WTC11 (cell line): ENCODE results near the gene MPDZ. TPM values are rescaled to one million over a fixed set of nuclear protein-coding genes. Genes with fewer than 3 reads are reported as not detected.

Experiments
- ATAC-seq: fragments of 200-7000 bp; cut with Tn5 transposase; 2 replicates; pipeline ENCODE4 v1.10.0; 2021; ENCODE audit warnings: mild to moderate bottlenecking, moderate library complexity
- CTCF ChIA-PET: fragments of 300-600 bp; sonication (Branson Sonifier 250); formaldehyde crosslinking; loops from one replicate; lab custom pipeline; 2021; ENCODE audit warnings: antibody characterized with exemption; lab: Charles Lee
- POLR2A ChIA-PET: fragments of 350-600 bp; sonication (Branson Sonifier 250); formaldehyde crosslinking; loops from one replicate; lab custom pipeline; 2021; ENCODE audit warnings: antibody characterized with exemption; lab: Charles Lee
- DNase-seq: peaks from one replicate; pipeline ENCODE4 v3.0.0; 2021; ENCODE audit warnings: low spot score
- H3K27ac Mint-ChIP-seq: 2 replicates; pipeline ENCODE4 v1.8.0; 2021; ENCODE audit warnings: mixed read lengths
- H3K27me3 Mint-ChIP-seq: 2 replicates; pipeline ENCODE4 v1.8.0; 2021; ENCODE audit warnings: low read depth, mild to moderate bottlenecking, moderate library complexity, mixed read lengths
- H3K36me3 Mint-ChIP-seq: 2 replicates; pipeline ENCODE4 v1.8.0; 2021; ENCODE audit warnings: mixed read lengths
- H3K4me1 Mint-ChIP-seq: 2 replicates; pipeline ENCODE4 v1.8.0; 2022; ENCODE audit warnings: mixed read lengths
- H3K4me3 Mint-ChIP-seq: 2 replicates; pipeline ENCODE4 v1.8.0; 2021; ENCODE audit warnings: mild to moderate bottlenecking, moderate library complexity, mixed read lengths
- H3K9me3 Mint-ChIP-seq: 2 replicates; pipeline ENCODE4 v1.8.0; 2021; ENCODE audit warnings: mixed read lengths
- CREB1 ChIP-seq: sonication (generic); formaldehyde crosslinking; IDR thresholded peaks from 2 replicates; pipeline ENCODE4 v1.8.0; 2023; ENCODE audit warnings: mild to moderate bottlenecking, missing genetic modification reagents
- E2F4 ChIP-seq: sonication (generic); formaldehyde crosslinking; IDR thresholded peaks from 2 replicates; pipeline ENCODE4 v1.8.1; 2022; ENCODE audit warnings: low read depth, mild to moderate bottlenecking, moderate library complexity, missing genetic modification reagents, borderline replicate concordance
- ESRRA ChIP-seq: sonication (generic); formaldehyde crosslinking; IDR thresholded peaks from 2 replicates; pipeline ENCODE4 v1.8.1; 2022; ENCODE audit warnings: mild to moderate bottlenecking, missing genetic modification reagents, borderline replicate concordance
- FOXP1 ChIP-seq: sonication (generic); formaldehyde crosslinking; IDR thresholded peaks from 2 replicates; pipeline ENCODE4 v1.8.0; 2022; ENCODE audit warnings: missing genetic modification reagents, mild to moderate bottlenecking, moderate library complexity, borderline replicate concordance
- GABPB1 ChIP-seq: sonication (generic); formaldehyde crosslinking; IDR thresholded peaks from 2 replicates; pipeline ENCODE4 v1.8.1; 2023; ENCODE audit warnings: mild to moderate bottlenecking, missing genetic modification reagents
- MAX ChIP-seq: sonication (generic); formaldehyde crosslinking; IDR thresholded peaks from 2 replicates; pipeline ENCODE4 v1.8.0; 2022; ENCODE audit warnings: mild to moderate bottlenecking, missing genetic modification reagents
- MXD4 ChIP-seq: fragments of 250-450 bp; sonication (Bioruptor Pico); IDR thresholded peaks from 2 replicates; pipeline ENCODE4 v1.8.0; 2021; ENCODE audit warnings: mild to moderate bottlenecking, moderate library complexity, borderline replicate concordance
- NR2C2 ChIP-seq: sonication (generic); formaldehyde crosslinking; IDR thresholded peaks from 2 replicates; pipeline ENCODE4 v1.8.0; 2022; ENCODE audit warnings: mild to moderate bottlenecking, missing genetic modification reagents
- OVOL2 ChIP-seq: fragments of 250-450 bp; sonication (Bioruptor Pico); IDR thresholded peaks from 2 replicates; pipeline ENCODE4 v1.9.0; 2021; ENCODE audit warnings: mild to moderate bottlenecking, borderline replicate concordance
- PREB ChIP-seq: sonication (generic); formaldehyde crosslinking; IDR thresholded peaks from 2 replicates; pipeline ENCODE4 v1.8.1; 2022; ENCODE audit warnings: mild to moderate bottlenecking, missing genetic modification reagents, moderate library complexity, borderline replicate concordance
- RELA ChIP-seq: sonication (generic); formaldehyde crosslinking; IDR thresholded peaks from 2 replicates; pipeline ENCODE4 v1.8.1; 2022; ENCODE audit warnings: missing genetic modification reagents, mild to moderate bottlenecking, borderline replicate concordance
- SMAD3 ChIP-seq: sonication (generic); formaldehyde crosslinking; IDR thresholded peaks from 2 replicates; pipeline ENCODE4 v1.8.0; 2022; ENCODE audit warnings: missing genetic modification reagents, mild to moderate bottlenecking, borderline replicate concordance
- SMAD4 ChIP-seq: sonication (generic); formaldehyde crosslinking; IDR thresholded peaks from 2 replicates; pipeline ENCODE4 v1.8.0; 2022; ENCODE audit warnings: mild to moderate bottlenecking, missing genetic modification reagents
- TEAD1 ChIP-seq: sonication (generic); formaldehyde crosslinking; IDR thresholded peaks from 2 replicates; pipeline ENCODE4 v1.8.0; 2022; ENCODE audit warnings: mild to moderate bottlenecking, missing genetic modification reagents
- ZBTB21 ChIP-seq: sonication (generic); formaldehyde crosslinking; IDR thresholded peaks from 2 replicates; pipeline ENCODE4 v1.8.1; 2023; ENCODE audit warnings: mild to moderate bottlenecking, missing genetic modification reagents, borderline replicate concordance
- ZNF219 ChIP-seq: sonication (generic); formaldehyde crosslinking; IDR thresholded peaks from 2 replicates; pipeline ENCODE4 v1.8.0; 2023; ENCODE audit warnings: missing genetic modification reagents, mild to moderate bottlenecking, borderline replicate concordance
- ZNF423 ChIP-seq: fragments of 250-450 bp; sonication (Bioruptor Pico); IDR thresholded peaks from 2 replicates; pipeline ENCODE4 v2.1.2; 2022; ENCODE audit warnings: mild to moderate bottlenecking, moderate library complexity
- total RNA-seq: library from RNA; stranded (reverse); gene quantifications from 3 replicates; pipeline ENCODE4 v1.2.3, GENCODE V29; 2021
- TF ChIP-seq, protein P1 (sequence below): sonication (generic); formaldehyde crosslinking; IDR thresholded peaks from 2 replicates; pipeline ENCODE4 v1.8.0; 2022; ENCODE audit warnings: mild to moderate bottlenecking, missing genetic modification reagents
- TF ChIP-seq, protein P2 (sequence below): fragments of 250-450 bp; sonication (Bioruptor Pico); IDR thresholded peaks from 2 replicates; pipeline ENCODE4 v1.9.0; 2021; ENCODE audit warnings: moderate library complexity, mild to moderate bottlenecking, inconsistent platforms, borderline replicate concordance

The MPDZ gene
- total RNA-seq, 1 experiment from 2014 or later, result 38.5 TPM

DNA sequence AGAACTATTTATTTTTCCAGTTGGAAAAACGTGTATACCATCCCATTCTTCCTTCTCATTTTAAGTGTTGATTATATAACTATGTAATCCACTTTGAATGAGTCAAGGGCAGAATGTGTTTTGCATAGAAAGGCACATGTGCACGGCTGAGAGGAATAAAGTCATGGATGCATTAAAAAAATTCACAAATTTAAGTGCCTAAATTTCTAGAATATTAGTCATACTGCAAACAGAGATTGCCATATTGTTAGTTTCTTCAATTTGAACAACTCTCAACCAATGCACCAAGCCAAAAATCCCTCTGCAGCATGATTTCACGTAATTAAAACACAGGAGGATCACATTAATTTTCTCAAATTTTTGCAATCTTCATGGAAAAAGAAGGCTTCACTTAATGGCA is 166.3 kb downstream of the MPDZ start (continued):
- TF ChIP-seq PREB (CRISPR knock-in tag) (no peak), OVOL2 (CRISPR knock-in tag) (no peak), ZNF219 (no peak), CREB1 (CRISPR knock-in tag) (no peak), TEAD1 (CRISPR knock-in tag) (no peak), FOXP1 (CRISPR knock-in tag) (no peak)

DNA sequence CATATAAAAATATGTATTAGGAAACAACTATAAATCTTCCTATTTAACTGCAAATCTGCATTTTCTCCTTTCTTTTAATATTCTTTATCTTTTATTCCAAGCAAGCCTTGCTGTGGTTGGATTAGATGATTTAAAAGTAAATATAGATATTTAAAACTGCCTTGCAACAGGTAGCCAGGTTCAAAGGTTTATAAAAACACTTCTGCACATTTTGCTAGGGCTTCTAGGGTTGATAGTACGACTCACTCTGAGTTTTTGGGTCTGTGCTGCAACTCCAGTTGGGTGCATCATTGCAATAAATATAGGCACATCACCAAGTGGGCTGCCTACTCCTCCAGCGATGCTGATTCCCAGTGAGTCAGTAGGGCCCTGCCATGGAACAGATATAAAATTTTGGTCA is 167.7 kb downstream of the MPDZ start:
- Mint-ChIP-seq H3K27me3 (no peaks in the 10 kb centered on the region), H3K9me3 (no peaks in the 10 kb centered on the region)
- TF ChIP-seq RELA (CRISPR knock-in tag), result no peak
- no peak for TF ChIP-seq TEAD1 (CRISPR knock-in tag)
- no peak for TF ChIP-seq GABPB1 (CRISPR knock-in tag)
- no peak for TF ChIP-seq ZNF423
- TF ChIP-seq ESRRA (CRISPR knock-in tag), result no peak
- TF ChIP-seq MAX, result no peak
- TF ChIP-seq SMAD3 (CRISPR knock-in tag), result no peak
- no peak for TF ChIP-seq SMAD4
- no peak for TF ChIP-seq ZBTB21 (CRISPR knock-in tag)
- TF ChIP-seq E2F4 (CRISPR knock-in tag), result no peak
- no peak for TF ChIP-seq NR2C2 (CRISPR knock-in tag)
- TF ChIP-seq, all 79 proteins: peak for 0
- no peak for DNase-seq
- Mint-ChIP-seq H3K36me3 (peaks cover 43% of the 10 kb centered on the region), H3K27ac (no peak overlapping the region), H3K4me3 (no peak overlapping the region), H3K4me1 (no peaks in the 10 kb centered on the region)
- CTCF ChIA-PET, result no interaction called here
- no peak for ATAC-seq
- POLR2A ChIA-PET, result no interaction called here

GRCh38 chr9:13110766-13111417 is 168.6 kb downstream of the MPDZ start:
- Mint-ChIP-seq H3K36me3 (peaks cover 46% of the 10 kb centered on the region), H3K4me1 (no peaks in the 10 kb centered on the region), H3K27me3 (no peaks in the 10 kb centered on the region)
- CTCF ChIA-PET, result no interaction called here
- POLR2A ChIA-PET, result no interaction called here
- no peak for ATAC-seq
- TF ChIP-seq MXD4, result no peak
- TF ChIP-seq, protein P1, sequence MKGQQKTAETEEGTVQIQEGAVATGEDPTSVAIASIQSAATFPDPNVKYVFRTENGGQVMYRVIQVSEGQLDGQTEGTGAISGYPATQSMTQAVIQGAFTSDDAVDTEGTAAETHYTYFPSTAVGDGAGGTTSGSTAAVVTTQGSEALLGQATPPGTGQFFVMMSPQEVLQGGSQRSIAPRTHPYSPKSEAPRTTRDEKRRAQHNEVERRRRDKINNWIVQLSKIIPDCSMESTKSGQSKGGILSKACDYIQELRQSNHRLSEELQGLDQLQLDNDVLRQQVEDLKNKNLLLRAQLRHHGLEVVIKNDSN (CRISPR knock-in tag), result no peak
- TF ChIP-seq, protein P2, sequence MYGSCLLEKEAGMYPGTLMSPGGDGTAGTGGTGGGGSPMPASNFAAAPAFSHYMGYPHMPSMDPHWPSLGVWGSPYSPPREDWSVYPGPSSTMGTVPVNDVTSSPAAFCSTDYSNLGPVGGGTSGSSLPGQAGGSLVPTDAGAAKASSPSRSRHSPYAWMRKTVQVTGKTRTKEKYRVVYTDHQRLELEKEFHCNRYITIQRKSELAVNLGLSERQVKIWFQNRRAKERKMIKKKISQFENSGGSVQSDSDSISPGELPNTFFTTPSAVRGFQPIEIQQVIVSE (CRISPR knock-in tag), result no peak
- TF ChIP-seq, all 79 proteins: peak for 0
- Mint-ChIP-seq H3K4me3 (no peak overlapping the region), H3K9me3 (no peaks in the 10 kb centered on the region), H3K27ac (no peak overlapping the region)
- no peak for DNase-seq
